ENCODE results near the gene ZNF385B. TPM values are rescaled to one million over a fixed set of nuclear protein-coding genes. Genes with fewer than 3 reads are reported as not detected.

Gene ZNF385B
- total RNA-seq, 2 donors from 2014 or later, result 0.61 to 1.2 TPM

DNA sequence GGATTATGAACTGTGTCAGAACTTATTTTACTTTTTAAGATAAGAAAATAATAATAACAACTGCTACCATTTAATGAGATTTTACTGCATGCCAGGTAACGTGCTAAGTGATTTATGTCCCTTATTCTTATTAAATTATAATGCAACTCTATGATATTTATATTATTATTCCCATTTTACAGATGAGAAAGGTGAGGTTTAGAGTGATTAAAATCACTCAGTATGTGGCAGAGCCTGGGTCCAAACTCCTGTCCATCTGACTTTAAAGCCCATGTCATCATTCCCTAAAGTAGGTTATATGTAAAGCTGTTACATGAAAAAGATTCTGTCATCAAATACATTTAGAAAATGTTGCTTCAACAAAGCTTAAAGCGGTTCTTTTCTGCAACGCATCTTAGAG is 308.0 kb downstream of the ZNF385B start:
- intact Hi-C loops (cut with DNase I, micrococcal nuclease), result no loop called here
- no peak for DNase-seq
- no peak for ATAC-seq

DNA sequence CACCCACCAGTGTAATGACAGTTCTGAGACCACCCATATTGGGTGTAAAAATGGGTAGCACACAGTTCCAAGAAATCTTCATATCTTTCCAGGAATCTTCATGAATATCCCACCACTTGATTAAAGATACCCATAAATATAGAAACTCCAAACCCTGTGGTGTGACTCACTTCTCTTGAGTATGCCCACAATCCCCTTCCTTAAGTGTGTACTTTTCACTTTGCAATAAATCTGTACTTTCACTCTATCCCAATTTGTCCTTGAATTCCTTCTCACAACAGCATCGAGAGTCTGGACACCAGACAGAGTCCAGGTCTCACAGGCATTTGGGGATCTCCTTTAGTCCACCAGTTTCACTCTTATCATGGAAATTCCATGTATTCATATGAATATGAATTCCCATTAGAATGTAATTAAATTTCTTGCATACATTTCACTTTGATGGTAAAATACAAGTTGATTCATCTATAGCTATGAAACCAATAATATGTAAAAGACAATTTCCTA is 309.8 kb downstream of the ZNF385B start:
- DNase-seq (no peak), ATAC-seq (no peak)
- intact Hi-C loops (cut with DNase I, micrococcal nuclease), result no loop called here

- ATAC-seq, result no peak
- DNase-seq, result no peak
- intact Hi-C loops (cut with DNase I, micrococcal nuclease), result no loop called here
These were observed 310.6 kb downstream of the ZNF385B start for GRCh38 chr2:179550849-179551248.

- intact Hi-C loops (cut with DNase I, micrococcal nuclease), result no loop called here
- ATAC-seq (no peak), DNase-seq (no peak)
These were observed 311.2 kb downstream of the ZNF385B start for GRCh38 chr2:179550214-179550613.

DNA sequence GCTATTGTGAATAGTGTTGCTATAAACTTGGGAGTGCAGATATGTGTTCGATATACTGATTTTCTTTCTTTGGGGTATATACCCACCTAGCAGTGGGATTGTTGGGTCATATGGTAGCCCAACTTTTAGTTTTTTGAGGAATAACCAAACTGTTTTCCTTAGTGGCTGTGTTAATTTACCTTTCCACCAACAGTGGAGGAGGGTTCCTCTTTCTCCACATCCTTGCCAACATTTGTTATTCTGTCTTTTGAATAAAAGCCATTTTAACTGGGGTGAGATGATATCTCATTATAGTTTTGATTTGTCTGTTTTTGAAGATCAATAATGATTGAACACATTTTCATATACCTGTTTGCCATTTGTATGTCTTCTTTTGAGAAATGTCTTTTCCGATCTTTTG is 314.8 kb downstream of the ZNF385B start:
- ATAC-seq, result no peak
- no peak for DNase-seq
- intact Hi-C loops (cut with DNase I, micrococcal nuclease), result no loop called here

- ATAC-seq (no peak), DNase-seq (no peak)
- intact Hi-C loops (cut with DNase I, micrococcal nuclease), result no loop called here
These were observed 316.4 kb downstream of the ZNF385B start for GRCh38 chr2:179545024-179545423.

GRCh38 chr2:179543361-179543901 is 318.0 kb downstream of the ZNF385B start:
- peak; percentile 13 for ATAC-seq
- intact Hi-C loops (cut with DNase I, micrococcal nuclease), result no loop called here
- DNase-seq, result no peak

- intact Hi-C loops (cut with DNase I, micrococcal nuclease), result no loop called here
- ATAC-seq (no peak), DNase-seq (no peak)
These were observed 319.8 kb downstream of the ZNF385B start for GRCh38 chr2:179541586-179541985.

- no peak for ATAC-seq
- no peak for DNase-seq
- intact Hi-C loops (cut with DNase I, micrococcal nuclease), result no loop called here
These were observed 322.3 kb downstream of the ZNF385B start for GRCh38 chr2:179539124-179539511.

- DNase-seq (no peak), ATAC-seq (no peak)
- intact Hi-C loops (cut with DNase I, micrococcal nuclease), result no loop called here
These were observed 322.8 kb downstream of the ZNF385B start for GRCh38 chr2:179538406-179539123.

GRCh38 chr2:179536185-179536584 is 325.2 kb downstream of the ZNF385B start:
- DNase-seq (no peak), ATAC-seq (no peak)
- intact Hi-C loops (cut with DNase I, micrococcal nuclease), result no loop called here

GRCh38 chr2:179533875-179534274 is 327.5 kb downstream of the ZNF385B start:
- intact Hi-C loops (cut with DNase I, micrococcal nuclease), result no loop called here
- DNase-seq (no peak), ATAC-seq (no peak)

GRCh38 chr2:179532863-179533278 is 328.5 kb downstream of the ZNF385B start:
- intact Hi-C loops (cut with DNase I, micrococcal nuclease), result no loop called here
- no peak for DNase-seq
- no peak for ATAC-seq

GRCh38 chr2:179528576-179529069 is 332.8 kb downstream of the ZNF385B start:
- intact Hi-C loops (cut with DNase I, micrococcal nuclease), result no loop called here
- DNase-seq, result no peak
- no peak for ATAC-seq

DNA sequence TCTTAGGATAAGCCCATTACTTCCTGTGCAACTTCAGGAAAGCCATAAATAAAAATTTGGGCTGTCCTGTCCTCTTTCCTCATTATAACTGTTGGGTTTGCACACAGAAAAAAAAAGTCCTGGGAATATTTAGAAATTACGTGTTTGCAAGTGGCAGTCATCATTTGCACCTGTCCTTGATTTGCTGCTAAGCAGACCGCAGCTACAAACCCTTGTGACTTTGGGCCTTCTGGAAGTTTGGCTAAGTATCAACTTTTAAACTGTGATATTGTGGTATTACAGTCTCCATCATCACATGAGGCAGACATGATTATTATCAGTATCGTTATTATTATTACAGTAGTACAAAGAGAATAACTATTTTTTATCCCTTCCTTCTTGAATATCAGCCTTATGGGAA is 336.1 kb downstream of the ZNF385B start:
- no peak for DNase-seq
- no peak for ATAC-seq
- intact Hi-C loops (cut with DNase I, micrococcal nuclease), result no loop called here

- intact Hi-C loops (cut with DNase I, micrococcal nuclease), result no loop called here
- ATAC-seq, result no peak
- DNase-seq, result no peak
These were observed 336.5 kb downstream of the ZNF385B start for GRCh38 chr2:179524809-179525339.

DNA sequence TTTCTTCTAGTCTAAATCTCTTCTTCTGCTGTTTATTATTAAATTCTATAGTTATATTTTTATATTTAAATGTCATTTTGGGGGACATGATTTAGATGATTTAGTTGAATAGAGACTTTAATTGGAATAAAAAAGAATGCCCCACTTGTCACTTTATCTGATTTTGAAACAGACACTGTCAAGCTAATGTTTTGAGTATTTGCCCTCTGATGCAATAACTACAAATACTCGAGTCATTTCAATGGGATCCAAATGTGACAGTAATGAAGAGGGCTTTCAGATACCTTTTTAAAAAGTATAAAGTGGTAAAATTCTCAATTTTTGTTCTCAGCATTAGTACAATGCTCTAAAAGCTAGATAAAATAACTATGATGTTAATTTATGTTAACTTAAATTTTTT is 339.5 kb downstream of the ZNF385B start:
- ATAC-seq, result no peak
- intact Hi-C loops (cut with DNase I, micrococcal nuclease), result no loop called here
- DNase-seq, result no peak

GRCh38 chr2:179518830-179519229 is 342.6 kb downstream of the ZNF385B start:
- intact Hi-C loops (cut with DNase I, micrococcal nuclease), result no loop called here
- no peak for ATAC-seq
- DNase-seq, result no peak

DNA sequence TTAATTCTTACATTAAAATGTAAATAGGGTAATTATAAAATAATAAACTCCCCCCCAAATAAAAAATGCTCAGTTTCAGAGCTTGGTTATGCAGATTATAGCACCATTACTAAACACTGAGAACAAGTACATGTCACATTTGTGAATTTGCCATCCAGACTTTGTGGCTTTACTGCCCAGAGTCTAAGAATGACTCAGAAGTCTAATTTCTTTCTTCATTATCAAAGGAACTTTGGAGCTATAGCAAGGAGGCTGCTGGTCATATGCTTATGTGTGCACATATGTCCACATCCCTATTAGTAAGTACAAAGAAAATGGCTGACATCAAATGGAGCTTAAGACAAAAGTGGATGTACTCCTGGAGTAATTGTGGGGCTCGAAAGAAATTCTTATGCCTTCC is 348.2 kb downstream of the ZNF385B start:
- ATAC-seq, result no peak
- intact Hi-C loops (cut with DNase I, micrococcal nuclease), result no loop called here
- no peak for DNase-seq

DNA sequence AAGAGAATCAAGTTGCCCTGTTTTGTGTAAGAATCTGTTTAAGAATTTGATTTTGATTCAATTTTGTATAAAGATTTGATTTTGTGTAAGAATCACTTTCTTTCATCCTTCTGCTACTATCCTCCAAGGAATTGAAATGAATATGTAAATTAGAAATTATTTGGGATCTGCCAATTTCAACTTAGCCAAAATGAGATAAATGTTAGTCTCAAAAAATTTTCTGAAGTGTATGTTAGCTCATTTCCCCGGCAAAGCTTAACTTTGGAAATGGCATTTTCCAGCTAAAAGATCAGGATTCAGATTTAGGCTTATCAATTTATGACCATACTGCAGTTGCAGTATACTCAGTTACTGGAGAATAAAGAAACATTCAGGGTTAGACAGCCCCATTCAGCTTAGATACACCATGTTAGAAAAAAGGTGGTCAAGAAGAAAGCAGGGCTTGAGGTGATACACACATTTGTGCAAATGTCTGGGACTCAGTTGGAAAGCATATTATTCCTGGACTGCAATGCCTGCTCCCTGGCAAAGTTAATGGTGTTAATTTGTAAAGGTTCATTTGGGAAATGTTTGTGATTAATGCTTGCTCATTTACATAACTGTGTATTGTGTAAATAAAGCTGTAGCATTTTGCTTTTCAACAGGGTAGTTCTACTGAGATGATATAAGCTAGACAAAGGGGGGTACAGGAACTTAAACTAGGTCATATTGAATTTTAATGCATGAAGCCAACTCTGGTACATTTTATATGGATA is 349.0 kb downstream of the ZNF385B start:
- DNase-seq, result no peak
- intact Hi-C loops (cut with DNase I, micrococcal nuclease), result no loop called here
- no peak for ATAC-seq
